Cardiac muscle cell (in vitro differentiated cells and primary cell): ENCODE measurements around the gene TK1. TPM values are rescaled to one million over a fixed set of nuclear protein-coding genes. Genes with fewer than 3 reads are reported as not detected.
"Not testable (repeated sequence)": the region's sequence is repeated elsewhere in the genome, so short reads cannot be mapped to it uniquely, and the experiment has no call there.

Source experiments
- DNase-seq, 2 donors: peaks; one replicate each; pipeline versions ENCODE4 v3.0.0 to v3.0.0-alpha.2; 2010 to 2017; ENCODE audit warnings: low read depth in 1 of 2, low spot score in 1 of 2
- H3K27ac ChIP-seq: fragments of 200-600 bp; sonication (generic); 2 replicates; pipeline ENCODE4 v1.5.1; 2016
- H3K27me3 ChIP-seq: fragments of 200-600 bp; sonication (generic); 2 replicates; pipeline ENCODE4 v1.6.0; 2016; ENCODE audit warnings: control low read depth
- H3K36me3 ChIP-seq: fragments of 200-600 bp; sonication (generic); 2 replicates; pipeline ENCODE4 v1.5.1; 2016; ENCODE audit warnings: control low read depth
- H3K4me1 ChIP-seq: fragments of 200-600 bp; sonication (generic); 2 replicates; pipeline ENCODE4 v1.8.1; 2017; ENCODE audit warnings: low read depth, mild to moderate bottlenecking, mixed run types
- H3K4me3 ChIP-seq: fragments of 200-600 bp; sonication (generic); 2 replicates; pipeline ENCODE4 v1.5.1; 2016; ENCODE audit warnings: mild to moderate bottlenecking
- H3K9me3 ChIP-seq: fragments of 200-600 bp; sonication (generic); 2 replicates; pipeline ENCODE4 v1.5.1; 2017; ENCODE audit warnings: low read depth, mild to moderate bottlenecking, control low read depth
- CTCF ChIP-seq: IDR thresholded peaks from 2 replicates; pipeline ENCODE4 v1.5.1; 2012; ENCODE audit warnings: low read depth, mild to moderate bottlenecking, low read length
- polyA plus RNA-seq: library from polyadenylated mRNA; unstranded; fragments of >200 nt; fragmentation: Nextera tagmentation; extraction: Ambion mirVana; gene quantifications from 2 replicates; pipeline ENCODE4 v1.2.1, GENCODE V29; 2016
- total RNA-seq: library from RNA; depleted of rRNA; stranded (reverse); fragments of >200 nt; gene quantifications from 2 replicates; pipeline ENCODE4 v1.2.3, GENCODE V29; 2016

TK1 gene
- total and polyA plus RNA-seq, 2 experiments from 2014 or later = 21.1 to 57.5 TPM

- no peaks in the 10 kb centered on the region for H3K27me3 ChIP-seq
- H3K9me3 ChIP-seq = no peaks in the 10 kb centered on the region
- H3K36me3 ChIP-seq = peaks cover 6% of the 10 kb centered on the region
- H3K27ac ChIP-seq = peak overlapping the region; percentile 98
- H3K4me3 ChIP-seq = no peak overlapping the region
- no peak for TF ChIP-seq CTCF
- DNase-seq = peak in 1 of 2 donors; percentile 60
- peaks cover 44% of the 10 kb centered on the region for H3K4me1 ChIP-seq
Observed at GRCh38 chr17:78173097-78173715, 13.6 kb downstream of the TK1 start.

DNA sequence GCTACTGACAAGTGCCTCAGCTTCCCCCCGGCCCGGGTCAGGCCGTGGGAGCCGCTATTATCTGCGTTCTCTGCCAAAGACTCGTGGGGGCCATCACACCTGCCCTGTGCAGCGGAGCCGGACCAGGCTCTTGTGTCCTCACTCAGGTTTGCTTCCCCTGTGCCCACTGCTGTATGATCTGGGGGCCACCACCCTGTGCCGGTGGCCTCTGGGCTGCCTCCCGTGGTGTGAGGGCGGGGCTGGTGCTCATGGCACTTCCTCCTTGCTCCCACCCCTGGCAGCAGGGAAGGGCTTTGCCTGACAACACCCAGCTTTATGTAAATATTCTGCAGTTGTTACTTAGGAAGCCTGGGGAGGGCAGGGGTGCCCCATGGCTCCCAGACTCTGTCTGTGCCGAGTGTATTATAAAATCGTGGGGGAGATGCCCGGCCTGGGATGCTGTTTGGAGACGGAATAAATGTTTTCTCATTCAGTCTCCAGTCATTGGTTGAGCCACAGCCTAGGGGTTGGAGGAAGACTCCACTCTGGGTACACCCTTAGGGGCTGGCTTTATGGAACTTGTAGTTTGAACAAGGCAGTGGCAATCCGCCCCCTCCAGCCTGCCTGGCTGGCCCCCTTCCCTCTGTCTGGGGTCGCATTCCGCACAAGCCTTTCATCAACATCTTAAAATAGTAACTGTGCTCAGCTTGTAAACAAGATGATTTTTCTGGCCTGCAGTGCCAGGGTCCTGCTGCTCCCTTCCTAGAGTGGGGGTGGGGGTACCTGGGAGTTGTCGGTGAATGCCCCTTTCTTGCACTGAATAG lies 14.4 kb downstream of the TK1 start:
- no peak for TF ChIP-seq CTCF
- Histone ChIP-seq H3K4me1 (peaks cover 44% of the 10 kb centered on the region), H3K36me3 (peaks cover 6% of the 10 kb centered on the region), H3K9me3 (no peaks in the 10 kb centered on the region), H3K4me3 (no peak overlapping the region), H3K27me3 (no peaks in the 10 kb centered on the region), H3K27ac (peak overlapping the region; percentile 98)
- DNase-seq = peak; percentile 29 to 87

DNA sequence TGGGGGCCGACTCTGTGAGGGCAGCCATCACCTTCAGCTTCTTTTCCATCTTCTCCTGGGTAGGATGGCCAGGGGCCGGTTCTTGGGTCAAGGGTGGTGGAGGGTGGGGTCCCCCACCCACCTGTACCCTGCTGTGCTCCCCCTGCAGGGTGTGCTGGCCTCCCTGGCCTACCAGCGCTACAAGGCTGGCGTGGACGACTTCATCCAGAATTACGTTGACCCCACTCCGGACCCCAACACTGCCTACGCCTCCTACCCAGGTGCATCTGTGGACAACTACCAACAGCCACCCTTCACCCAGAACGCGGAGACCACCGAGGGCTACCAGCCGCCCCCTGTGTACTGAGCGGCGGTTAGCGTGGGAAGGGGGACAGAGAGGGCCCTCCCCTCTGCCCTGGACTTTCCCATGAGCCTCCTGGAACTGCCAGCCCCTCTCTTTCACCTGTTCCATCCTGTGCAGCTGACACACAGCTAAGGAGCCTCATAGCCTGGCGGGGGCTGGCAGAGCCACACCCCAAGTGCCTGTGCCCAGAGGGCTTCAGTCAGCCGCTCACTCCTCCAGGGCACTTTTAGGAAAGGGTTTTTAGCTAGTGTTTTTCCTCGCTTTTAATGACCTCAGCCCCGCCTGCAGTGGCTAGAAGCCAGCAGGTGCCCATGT lies 15.1 kb downstream of the TK1 start:
- Histone ChIP-seq H3K27ac (peak overlapping the region; percentile 98), H3K4me1 (peaks cover 39% of the 10 kb centered on the region)
- not testable (repeated sequence) for H3K4me3 ChIP-seq, H3K36me3 ChIP-seq, H3K9me3 ChIP-seq, H3K27me3 ChIP-seq, DNase-seq

GRCh38 chr17:78170692-78171590 lies 15.9 kb downstream of the TK1 start:
- Histone ChIP-seq H3K9me3 (no peaks in the 10 kb centered on the region), H3K4me1 (peaks cover 33% of the 10 kb centered on the region), H3K27me3 (no peaks in the 10 kb centered on the region), H3K36me3 (peaks cover 6% of the 10 kb centered on the region), H3K27ac (peak overlapping the region; percentile 98), H3K4me3 (no peak overlapping the region)
- no peak for DNase-seq
- TF ChIP-seq CTCF = no peak

- peak overlapping the region; percentile 82 for H3K27ac ChIP-seq
- H3K4me3 ChIP-seq = peak overlapping the region; percentile 71
- peaks cover 22% of the 10 kb centered on the region for H3K4me1 ChIP-seq
- DNase-seq = peak in 1 of 2 donors; percentile 67
- TF ChIP-seq CTCF = no peak
- no peaks in the 10 kb centered on the region for H3K9me3 ChIP-seq
- peaks cover 6% of the 10 kb centered on the region for H3K36me3 ChIP-seq
- H3K27me3 ChIP-seq = no peaks in the 10 kb centered on the region
Observed at GRCh38 chr17:78168903-78169793, 17.7 kb downstream of the TK1 start.
